Measurements from ENCODE around the gene CD82.

The CD82 gene

DNA sequence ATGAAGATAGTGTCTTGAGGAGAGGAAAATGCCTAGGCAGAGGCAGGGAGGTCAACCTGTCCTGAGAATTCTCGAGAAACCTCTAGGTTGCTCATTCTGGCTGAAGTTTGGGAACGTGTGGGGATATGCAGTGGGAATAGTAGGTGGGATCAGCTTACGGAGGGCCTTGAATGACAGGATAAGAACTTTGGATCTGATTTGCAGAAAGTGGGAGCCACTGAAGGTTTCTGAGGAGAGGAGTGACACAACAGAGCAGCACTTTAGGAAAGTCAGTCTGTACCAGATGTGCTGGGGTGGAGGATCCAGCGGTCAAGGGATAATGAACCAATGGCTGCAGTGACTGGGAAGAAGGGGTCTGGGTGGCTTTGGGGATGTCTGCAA, 2.4 kb downstream of the CD82 start:
- WGBS, 2 donors (ENCODE audit: extremely low coverage in 2 of 2, insufficient read length in 2 of 2, insufficient replicate concordance in 1 of 2) = no CpG with 5 or more reads among the region's 4 CpGs
- no peaks in the 10 kb centered on the region for H3K36me3 ChIP-seq (replicated peaks in 1 of 2; ENCODE audit: control insufficient read depth in 2 of 2, insufficient read depth in 2 of 2, low read length in 2 of 2)
- no peak for DNase-seq (ENCODE audit: low spot score)
- H3K79me1 ChIP-seq (ENCODE audit: low read depth, low read length) = peaks cover 18% of the 10 kb centered on the region
- no peak overlapping the region for H2BK120ac ChIP-seq (ENCODE audit: low read depth, low read length)
- H3K4me1 ChIP-seq (ENCODE audit: control insufficient read depth in 2 of 2, insufficient read depth in 1 of 2, low read depth in 1 of 2, low read length in 2 of 2) = peaks cover 3 to 54% of the 10 kb centered on the region in 2 donors
- H3K4me2 ChIP-seq (ENCODE audit: insufficient read depth, low read length, poor library complexity, severe bottlenecking) = no peak overlapping the region
- no peak overlapping the region for H4K8ac ChIP-seq (ENCODE audit: low read depth, low read length)
- no peak overlapping the region for H3K23ac ChIP-seq (ENCODE audit: low read depth, low read length, poor library complexity)
- H3K4me3 ChIP-seq (ENCODE audit: low read length in 2 of 2) = no peak overlapping the region
- H3K27me3 ChIP-seq (ENCODE audit: control insufficient read depth in 3 of 3, insufficient read depth in 3 of 3, low read depth in 1 of 3, low read length in 3 of 3) = peaks cover 0 to 40% (median 3%) of the 10 kb centered on the region in 3 experiments
- H2BK15ac ChIP-seq (ENCODE audit: low read length) = no peak overlapping the region
- H2AK5ac ChIP-seq (ENCODE audit: low read depth, low read length) = peak overlapping the region; percentile 72
- H4K91ac ChIP-seq (ENCODE audit: low read depth, low read length, poor library complexity) = no peak overlapping the region
- H2BK12ac ChIP-seq (ENCODE audit: low read length) = no peak overlapping the region
- no peak overlapping the region for H2BK5ac ChIP-seq (ENCODE audit: low read length)
- H3K4ac ChIP-seq (ENCODE audit: low read length) = no peak overlapping the region
- no peak overlapping the region for H3K27ac ChIP-seq (replicated peaks; ENCODE audit: low read length)
- H3K9ac ChIP-seq (ENCODE audit: low read depth, low read length, poor library complexity) = no peak overlapping the region
- no peaks in the 10 kb centered on the region for H3K9me3 ChIP-seq (replicated peaks in 1 of 2; ENCODE audit: control insufficient read depth in 2 of 2, insufficient read depth in 1 of 2, low read depth in 1 of 2, low read length in 2 of 2)
- H2AFZ ChIP-seq (ENCODE audit: low read length) = no peak overlapping the region
- H3K18ac ChIP-seq (ENCODE audit: low read length) = peak overlapping the region; percentile 39
- no peak overlapping the region for H3K14ac ChIP-seq (ENCODE audit: low read length)

- H2AK5ac ChIP-seq (ENCODE audit: low read depth, low read length) = peak overlapping the region; percentile 72
- peaks cover 0 to 40% (median 3%) of the 10 kb centered on the region in 3 experiments for H3K27me3 ChIP-seq (ENCODE audit: control insufficient read depth in 3 of 3, insufficient read depth in 3 of 3, low read depth in 1 of 3, low read length in 3 of 3)
- no peak overlapping the region for H2BK15ac ChIP-seq (ENCODE audit: low read length)
- H3K79me1 ChIP-seq (ENCODE audit: low read depth, low read length) = peaks cover 18% of the 10 kb centered on the region
- H4K8ac ChIP-seq (ENCODE audit: low read depth, low read length) = no peak overlapping the region
- H3K36me3 ChIP-seq (replicated peaks in 1 of 2; ENCODE audit: control insufficient read depth in 2 of 2, insufficient read depth in 2 of 2, low read length in 2 of 2) = no peaks in the 10 kb centered on the region
- peaks cover 3 to 53% of the 10 kb centered on the region in 2 donors for H3K4me1 ChIP-seq (ENCODE audit: control insufficient read depth in 2 of 2, insufficient read depth in 1 of 2, low read depth in 1 of 2, low read length in 2 of 2)
- no peak overlapping the region for H3K9ac ChIP-seq (ENCODE audit: low read depth, low read length, poor library complexity)
- no peak overlapping the region for H3K4ac ChIP-seq (ENCODE audit: low read length)
- WGBS, 2 donors (ENCODE audit: extremely low coverage in 2 of 2, insufficient read length in 2 of 2, insufficient replicate concordance in 1 of 2) = no CpG with 5 or more reads among the region's 4 CpGs
- no peak overlapping the region for H3K4me2 ChIP-seq (ENCODE audit: insufficient read depth, low read length, poor library complexity, severe bottlenecking)
- peak overlapping the region; percentile 39 for H3K18ac ChIP-seq (ENCODE audit: low read length)
- H2BK5ac ChIP-seq (ENCODE audit: low read length) = no peak overlapping the region
- H3K14ac ChIP-seq (ENCODE audit: low read length) = peak overlapping the region; percentile 11
- no peak overlapping the region for H2AFZ ChIP-seq (ENCODE audit: low read length)
- H3K27ac ChIP-seq (replicated peaks; ENCODE audit: low read length) = no peak overlapping the region
- no peak overlapping the region for H4K91ac ChIP-seq (ENCODE audit: low read depth, low read length, poor library complexity)
- H3K9me3 ChIP-seq (replicated peaks in 1 of 2; ENCODE audit: control insufficient read depth in 2 of 2, insufficient read depth in 1 of 2, low read depth in 1 of 2, low read length in 2 of 2) = no peaks in the 10 kb centered on the region
- no peak overlapping the region for H2BK12ac ChIP-seq (ENCODE audit: low read length)
- DNase-seq (ENCODE audit: low spot score) = no peak
- no peak overlapping the region for H3K4me3 ChIP-seq (ENCODE audit: low read length in 2 of 2)
- no peak overlapping the region for H2BK120ac ChIP-seq (ENCODE audit: low read depth, low read length)
- no peak overlapping the region for H3K23ac ChIP-seq (ENCODE audit: low read depth, low read length, poor library complexity)
Observed at GRCh38 chr11:44568331-44568657, 2.8 kb downstream of the CD82 start.

DNA sequence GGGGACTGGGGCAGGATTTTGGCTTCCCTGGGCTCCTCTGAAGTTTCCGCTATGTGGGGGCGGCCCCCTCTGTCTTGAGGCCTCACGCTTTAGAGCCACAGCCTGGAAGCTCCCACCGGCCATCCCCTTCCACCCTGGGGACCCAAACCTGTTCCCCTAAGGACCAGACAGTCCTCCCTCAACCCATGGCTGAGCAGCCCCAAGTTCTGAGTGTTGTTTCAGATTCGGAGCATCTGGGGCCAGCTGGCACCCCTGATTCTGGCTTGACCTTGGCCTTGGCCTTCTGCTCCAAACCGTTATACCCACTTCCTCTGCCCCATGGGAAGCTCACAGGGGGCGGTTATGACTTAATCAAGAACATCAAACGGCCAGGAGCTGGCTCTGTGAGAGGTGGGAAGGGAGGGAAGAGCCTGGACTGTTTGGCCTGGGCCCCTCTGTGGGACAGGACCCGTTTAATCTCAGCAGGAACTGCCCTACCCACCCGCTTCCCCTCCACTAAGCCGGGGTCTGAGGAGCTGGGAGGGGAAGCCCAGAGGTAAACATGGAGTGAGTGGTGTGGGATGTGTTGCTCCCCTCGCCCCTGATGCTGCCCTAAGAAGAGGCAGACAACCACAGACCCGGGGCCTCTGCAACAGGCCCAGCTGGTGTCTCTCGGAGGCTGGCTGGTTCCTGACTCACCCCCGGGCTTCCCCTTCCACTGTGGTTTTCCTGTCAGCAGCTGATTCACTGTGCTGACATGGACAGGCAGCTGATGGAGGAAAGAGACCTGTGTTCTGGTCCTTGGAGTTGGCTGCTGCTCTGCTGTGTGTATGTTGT, 3.4 kb downstream of the CD82 start:
- H3K79me1 ChIP-seq (ENCODE audit: low read depth, low read length) = peaks cover 18% of the 10 kb centered on the region
- no peak overlapping the region for H2BK5ac ChIP-seq (ENCODE audit: low read length)
- H3K9me3 ChIP-seq (replicated peaks in 1 of 2; ENCODE audit: control insufficient read depth in 2 of 2, insufficient read depth in 1 of 2, low read depth in 1 of 2, low read length in 2 of 2) = no peaks in the 10 kb centered on the region
- H2AFZ ChIP-seq (ENCODE audit: low read length) = no peak overlapping the region
- no peaks in the 10 kb centered on the region for H3K36me3 ChIP-seq (replicated peaks in 1 of 2; ENCODE audit: control insufficient read depth in 2 of 2, insufficient read depth in 2 of 2, low read length in 2 of 2)
- no peak for DNase-seq (ENCODE audit: low spot score)
- no peak overlapping the region for H2BK15ac ChIP-seq (ENCODE audit: low read length)
- no peak overlapping the region for H4K91ac ChIP-seq (ENCODE audit: low read depth, low read length, poor library complexity)
- peaks cover 3 to 53% of the 10 kb centered on the region in 2 donors for H3K4me1 ChIP-seq (ENCODE audit: control insufficient read depth in 2 of 2, insufficient read depth in 1 of 2, low read depth in 1 of 2, low read length in 2 of 2)
- H3K4ac ChIP-seq (ENCODE audit: low read length) = no peak overlapping the region
- no peak overlapping the region for H2BK12ac ChIP-seq (ENCODE audit: low read length)
- H3K4me2 ChIP-seq (ENCODE audit: insufficient read depth, low read length, poor library complexity, severe bottlenecking) = no peak overlapping the region
- H3K18ac ChIP-seq (ENCODE audit: low read length) = peak overlapping the region; percentile 15
- no peak overlapping the region for H3K23ac ChIP-seq (ENCODE audit: low read depth, low read length, poor library complexity)
- WGBS, 2 donors (ENCODE audit: extremely low coverage in 2 of 2, insufficient read length in 2 of 2, insufficient replicate concordance in 1 of 2) = no CpG with 5 or more reads among the region's 15 CpGs
- no peak overlapping the region for H3K9ac ChIP-seq (ENCODE audit: low read depth, low read length, poor library complexity)
- H4K8ac ChIP-seq (ENCODE audit: low read depth, low read length) = no peak overlapping the region
- H2BK120ac ChIP-seq (ENCODE audit: low read depth, low read length) = no peak overlapping the region
- no peak overlapping the region for H3K4me3 ChIP-seq (ENCODE audit: low read length in 2 of 2)
- H3K27me3 ChIP-seq (ENCODE audit: control insufficient read depth in 3 of 3, insufficient read depth in 3 of 3, low read depth in 1 of 3, low read length in 3 of 3) = peaks cover 0 to 40% (median 3%) of the 10 kb centered on the region in 3 experiments
- H3K27ac ChIP-seq (replicated peaks; ENCODE audit: low read length) = no peak overlapping the region
- peak overlapping the region; percentile 11 for H3K14ac ChIP-seq (ENCODE audit: low read length)
- H2AK5ac ChIP-seq (ENCODE audit: low read depth, low read length) = peak overlapping the region; percentile 72

DNA sequence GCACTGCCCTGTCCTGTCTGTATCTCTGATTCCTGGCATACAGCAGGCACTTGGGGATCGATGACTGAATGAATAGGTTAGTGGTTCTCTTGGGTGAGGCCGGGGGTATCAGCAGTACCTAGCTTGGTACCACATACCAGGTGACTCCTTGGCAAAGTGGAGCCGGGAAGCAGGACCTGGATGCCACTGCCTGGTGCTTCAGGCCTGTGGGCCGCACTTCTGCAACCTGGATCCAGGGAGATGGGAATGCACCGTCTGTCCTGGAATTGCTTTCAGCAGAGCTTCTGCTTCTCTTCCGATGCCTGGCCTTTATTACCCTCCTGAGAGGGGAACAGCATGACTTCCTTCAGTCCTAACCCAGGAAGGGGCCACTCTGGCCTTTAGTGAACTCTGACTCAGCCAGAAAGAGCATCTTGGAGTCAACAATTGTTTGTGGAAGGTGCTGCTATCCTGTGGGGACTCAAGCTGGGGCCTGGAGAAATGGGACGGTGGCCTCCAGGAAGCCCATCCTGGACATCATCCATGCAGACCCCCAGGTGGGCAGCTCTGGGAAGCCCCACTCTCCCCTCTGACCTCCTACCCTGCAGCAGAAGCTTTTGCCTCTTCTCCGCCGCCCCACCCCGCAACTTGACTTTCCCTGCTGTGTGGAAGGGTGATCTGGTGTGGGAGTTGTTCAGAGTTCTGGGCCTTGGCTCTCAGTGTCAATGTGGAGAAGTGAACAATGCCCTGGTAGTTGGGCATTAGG, 5.1 kb downstream of the CD82 start:
- H3K9me3 ChIP-seq (replicated peaks in 1 of 2; ENCODE audit: control insufficient read depth in 2 of 2, insufficient read depth in 1 of 2, low read depth in 1 of 2, low read length in 2 of 2) = no peaks in the 10 kb centered on the region
- H2BK15ac ChIP-seq (ENCODE audit: low read length) = no peak overlapping the region
- no peaks in the 10 kb centered on the region for H3K36me3 ChIP-seq (replicated peaks in 1 of 2; ENCODE audit: control insufficient read depth in 2 of 2, insufficient read depth in 2 of 2, low read length in 2 of 2)
- H3K9ac ChIP-seq (ENCODE audit: low read depth, low read length, poor library complexity) = peak overlapping the region; percentile 17
- H3K23ac ChIP-seq (ENCODE audit: low read depth, low read length, poor library complexity) = peak overlapping the region; percentile 16
- H2AK5ac ChIP-seq (ENCODE audit: low read depth, low read length) = peak overlapping the region; percentile 52
- DNase-seq (ENCODE audit: low spot score) = no peak
- H3K18ac ChIP-seq (ENCODE audit: low read length) = peak overlapping the region; percentile 5
- no peak overlapping the region for H3K14ac ChIP-seq (ENCODE audit: low read length)
- no peak overlapping the region for H4K91ac ChIP-seq (ENCODE audit: low read depth, low read length, poor library complexity)
- H3K27ac ChIP-seq (replicated peaks; ENCODE audit: low read length) = peak overlapping the region; percentile 9
- H2BK12ac ChIP-seq (ENCODE audit: low read length) = peak overlapping the region; percentile 34
- H3K4me3 ChIP-seq (ENCODE audit: low read length in 2 of 2) = peak overlapping the region in 1 of 2 donors; percentile 24
- H2AFZ ChIP-seq (ENCODE audit: low read length) = no peak overlapping the region
- peaks cover 0 to 40% (median 3%) of the 10 kb centered on the region in 3 experiments for H3K27me3 ChIP-seq (ENCODE audit: control insufficient read depth in 3 of 3, insufficient read depth in 3 of 3, low read depth in 1 of 3, low read length in 3 of 3)
- H3K4ac ChIP-seq (ENCODE audit: low read length) = no peak overlapping the region
- no peak overlapping the region for H4K8ac ChIP-seq (ENCODE audit: low read depth, low read length)
- H2BK120ac ChIP-seq (ENCODE audit: low read depth, low read length) = no peak overlapping the region
- WGBS, 2 donors (ENCODE audit: extremely low coverage in 2 of 2, insufficient read length in 2 of 2, insufficient replicate concordance in 1 of 2) = no CpG with 5 or more reads among the region's 10 CpGs
- peaks cover under 1 to 46% of the 10 kb centered on the region in 2 donors for H3K4me1 ChIP-seq (ENCODE audit: control insufficient read depth in 2 of 2, insufficient read depth in 1 of 2, low read depth in 1 of 2, low read length in 2 of 2)
- H3K4me2 ChIP-seq (ENCODE audit: insufficient read depth, low read length, poor library complexity, severe bottlenecking) = no peak overlapping the region
- H3K79me1 ChIP-seq (ENCODE audit: low read depth, low read length) = peaks cover 18% of the 10 kb centered on the region
- no peak overlapping the region for H2BK5ac ChIP-seq (ENCODE audit: low read length)
